Uterus (tissue), 2 donors: Measurements from ENCODE around the gene SLC22A17.

Experiments used
- CTCF ChIP-seq, 4 experiments: fragments of 200-600 bp in 2 of 4; fragments of 450-650 bp in 2 of 4; sonication (generic) in 2 of 4; IDR thresholded peaks; one replicate each; pipeline ENCODE4 v1.5.1; 2016 to 2019; ENCODE audit warnings: antibody characterized with exemption in 4 of 4, mild to moderate bottlenecking in 2 of 4, moderate library complexity in 1 of 4
- POLR2A ChIP-seq, 2 donors: fragments of 450-650 bp; IDR thresholded peaks; one replicate each; pipeline ENCODE4 v1.6.1; 2016; ENCODE audit warnings: antibody characterized with exemption in 2 of 2, mild to moderate bottlenecking in 1 of 2, moderate library complexity in 1 of 2

GRCh38 chr14:23356662-23357061 lies 4.0 kb upstream of the SLC22A17 start:
- TF ChIP-seq CTCF (IDR thresholded peaks at IDR 0.05) (no peak), POLR2A (IDR thresholded peaks at IDR 0.05) (no peak)
